ENCODE data around the gene CMTM1.
"Not testable (repeated sequence)": the region's sequence is repeated elsewhere in the genome, so short reads cannot be mapped to it uniquely, and the experiment has no call there.

CMTM1 gene

DNA sequence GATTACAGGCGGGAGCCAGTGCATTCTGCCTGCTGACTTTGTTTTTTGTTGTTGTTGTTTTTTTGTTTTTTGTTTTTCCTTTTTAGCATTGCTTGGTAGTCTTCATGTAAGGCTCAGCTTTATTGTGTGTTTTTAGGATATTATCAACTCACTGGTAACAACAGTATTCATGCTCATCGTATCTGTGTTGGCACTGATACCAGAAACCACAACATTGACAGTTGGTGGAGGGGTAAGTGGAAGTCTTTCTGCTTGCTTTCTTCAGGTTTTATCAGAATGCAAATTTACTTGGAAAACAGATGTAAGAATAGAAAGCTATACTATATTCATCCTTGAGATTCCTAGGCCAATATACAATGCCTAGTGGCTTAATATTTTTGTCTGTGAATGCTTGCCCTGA lies 3.3 kb upstream of the CMTM1 start:
- DNase-seq, result no peak
- Histone ChIP-seq H3K27ac (no peak overlapping the region), H3K9me3 (no peaks in the 10 kb centered on the region), H3K27me3 (no peaks in the 10 kb centered on the region), H3K4me1 (no peaks in the 10 kb centered on the region), H3K36me3 (peaks cover 12 to 50% (median 21%) of the 10 kb centered on the region in 3 donors), H3K4me3 (no peak overlapping the region)
- intact Hi-C loops (cut with DNase I; ENCODE audit: low total_unique reads), result no loop called here
- TF ChIP-seq, protein P1, sequence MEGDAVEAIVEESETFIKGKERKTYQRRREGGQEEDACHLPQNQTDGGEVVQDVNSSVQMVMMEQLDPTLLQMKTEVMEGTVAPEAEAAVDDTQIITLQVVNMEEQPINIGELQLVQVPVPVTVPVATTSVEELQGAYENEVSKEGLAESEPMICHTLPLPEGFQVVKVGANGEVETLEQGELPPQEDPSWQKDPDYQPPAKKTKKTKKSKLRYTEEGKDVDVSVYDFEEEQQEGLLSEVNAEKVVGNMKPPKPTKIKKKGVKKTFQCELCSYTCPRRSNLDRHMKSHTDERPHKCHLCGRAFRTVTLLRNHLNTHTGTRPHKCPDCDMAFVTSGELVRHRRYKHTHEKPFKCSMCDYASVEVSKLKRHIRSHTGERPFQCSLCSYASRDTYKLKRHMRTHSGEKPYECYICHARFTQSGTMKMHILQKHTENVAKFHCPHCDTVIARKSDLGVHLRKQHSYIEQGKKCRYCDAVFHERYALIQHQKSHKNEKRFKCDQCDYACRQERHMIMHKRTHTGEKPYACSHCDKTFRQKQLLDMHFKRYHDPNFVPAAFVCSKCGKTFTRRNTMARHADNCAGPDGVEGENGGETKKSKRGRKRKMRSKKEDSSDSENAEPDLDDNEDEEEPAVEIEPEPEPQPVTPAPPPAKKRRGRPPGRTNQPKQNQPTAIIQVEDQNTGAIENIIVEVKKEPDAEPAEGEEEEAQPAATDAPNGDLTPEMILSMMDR (IDR thresholded peaks at IDR 0.05), result no peak

DNA sequence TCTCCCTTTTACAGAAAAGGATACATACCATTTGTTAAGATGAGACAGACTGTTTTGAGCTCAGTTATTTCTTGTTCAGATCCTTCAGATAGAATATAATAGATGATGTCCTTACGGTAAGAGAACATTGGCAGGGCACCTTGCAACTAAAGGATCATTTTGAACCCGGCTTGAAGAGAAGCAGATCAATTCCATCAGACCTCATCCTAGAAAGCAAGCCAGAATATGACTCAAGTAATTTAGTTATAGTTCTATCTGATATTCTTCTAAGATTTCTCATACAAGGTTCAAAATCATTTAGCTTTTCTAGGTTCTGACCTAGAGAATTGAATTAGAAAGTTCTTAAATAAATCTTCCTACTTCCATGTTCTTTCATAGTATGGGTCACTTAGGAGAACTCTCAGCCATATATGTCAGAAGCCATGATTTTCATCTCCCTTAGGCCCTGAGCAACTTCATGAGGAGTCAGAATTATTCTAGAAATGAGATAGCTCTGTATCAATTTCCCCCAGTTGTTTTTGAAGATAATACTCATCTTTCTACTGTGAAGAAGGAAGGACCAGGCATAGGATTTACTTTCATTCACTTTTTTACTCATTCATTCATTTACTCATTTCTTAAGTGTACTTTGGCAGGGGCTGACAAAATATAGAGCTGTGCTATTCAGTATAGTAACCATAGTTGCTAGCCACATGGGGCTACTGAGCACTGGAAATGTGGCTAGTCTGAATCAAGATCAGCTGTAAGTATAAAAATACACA lies 2.5 kb upstream of the CMTM1 start:
- Histone ChIP-seq H3K27ac (no peak overlapping the region), H3K4me1 (peaks cover 0 to 4% (median 0%) of the 10 kb centered on the region in 4 donors), H3K4me3 (no peak overlapping the region), H3K36me3 (peaks cover 12 to 44% (median 21%) of the 10 kb centered on the region in 3 donors), H3K9me3 (no peaks in the 10 kb centered on the region), H3K27me3 (no peaks in the 10 kb centered on the region)
- TF ChIP-seq, protein P1 (IDR thresholded peaks at IDR 0.05), result no peak
- no peak for DNase-seq
- intact Hi-C loops (cut with DNase I; ENCODE audit: low total_unique reads), result no loop called here

DNA sequence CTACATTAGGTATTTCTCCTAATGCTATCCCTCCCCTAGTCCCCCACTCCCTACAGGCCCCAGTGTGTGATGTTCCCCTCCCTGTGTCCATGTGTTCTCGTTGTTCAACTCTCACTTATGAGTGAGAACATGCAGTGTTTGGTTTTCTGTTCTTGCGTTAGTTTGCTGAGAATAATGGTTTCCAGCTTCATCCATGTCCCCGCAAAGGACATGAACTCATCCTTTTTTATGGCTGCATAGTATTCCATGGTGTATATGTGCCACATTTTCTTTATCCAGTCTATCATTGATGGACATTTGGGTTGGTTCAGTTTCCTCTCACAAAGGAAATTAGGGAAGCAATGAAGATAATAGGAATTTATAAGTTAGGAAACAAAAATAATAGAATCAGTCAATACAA lies 1.0 kb downstream of the CMTM1 start:
- H3K4me3 ChIP-seq, result not testable (repeated sequence)

DNA sequence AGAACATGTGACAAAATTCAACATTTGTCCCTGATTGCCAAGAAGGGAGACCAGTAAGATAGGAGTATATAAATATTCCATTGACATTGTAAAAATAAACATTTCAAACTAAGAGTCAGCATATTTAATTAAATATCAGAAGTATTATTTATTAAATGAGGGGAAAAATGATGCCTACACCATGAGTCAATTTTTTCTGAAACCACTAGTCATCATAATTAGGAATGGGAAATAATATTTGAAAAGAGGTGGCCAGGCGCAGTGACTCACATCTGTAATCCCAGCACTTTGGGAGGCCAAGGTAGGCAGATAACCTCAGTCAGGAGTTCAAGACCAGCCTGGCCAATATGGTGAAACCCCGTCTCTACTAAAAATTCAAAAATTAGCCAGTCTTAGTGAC lies 2.1 kb downstream of the CMTM1 start:
- Histone ChIP-seq H3K4me3 (no peak overlapping the region), H3K27me3 (no peaks in the 10 kb centered on the region), H3K27ac (no peak overlapping the region), H3K9me3 (no peaks in the 10 kb centered on the region), H3K4me1 (peaks cover 0 to 16% (median 0%) of the 10 kb centered on the region in 4 donors), H3K36me3 (peaks cover 12 to 32% (median 21%) of the 10 kb centered on the region in 3 donors)
- TF ChIP-seq, protein P1 (IDR thresholded peaks at IDR 0.05), result no peak
- intact Hi-C loops (cut with DNase I; ENCODE audit: low total_unique reads), result no loop called here
- DNase-seq, result no peak

More for the DNA sequence above, 1.0 kb downstream of the CMTM1 start:
- Histone ChIP-seq H3K4me1 (peaks cover 0 to 16% (median 0%) of the 10 kb centered on the region in 4 donors), H3K36me3 (peaks cover 12 to 37% (median 21%) of the 10 kb centered on the region in 3 donors)
- H3K27ac ChIP-seq; intact Hi-C loops (cut with DNase I; ENCODE audit: low total_unique reads); H3K27me3 ChIP-seq; H3K9me3 ChIP-seq; DNase-seq: not testable (repeated sequence)

DNA sequence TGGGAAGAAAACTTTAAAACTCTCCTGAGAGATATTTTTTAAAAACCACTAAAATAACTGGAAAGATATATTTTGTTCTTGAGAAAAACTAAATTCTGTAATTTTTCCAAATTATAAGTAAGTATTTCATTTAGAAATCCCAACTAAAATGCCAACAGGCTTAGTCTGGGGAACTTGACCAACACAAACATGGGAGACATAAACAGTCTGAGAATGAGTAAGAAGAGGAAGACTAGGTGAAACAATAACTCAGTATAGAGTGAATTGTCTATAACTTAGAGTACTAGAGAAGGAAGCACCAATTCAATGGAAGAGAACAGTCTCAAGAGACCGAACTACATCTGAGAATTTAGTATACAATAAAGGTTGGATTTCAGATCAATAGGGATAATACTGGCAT lies 2.9 kb downstream of the CMTM1 start:
- DNase-seq, result no peak
- TF ChIP-seq, protein P1 (IDR thresholded peaks at IDR 0.05), result no peak
- H3K27me3 ChIP-seq, result no peaks in the 10 kb centered on the region

DNA sequence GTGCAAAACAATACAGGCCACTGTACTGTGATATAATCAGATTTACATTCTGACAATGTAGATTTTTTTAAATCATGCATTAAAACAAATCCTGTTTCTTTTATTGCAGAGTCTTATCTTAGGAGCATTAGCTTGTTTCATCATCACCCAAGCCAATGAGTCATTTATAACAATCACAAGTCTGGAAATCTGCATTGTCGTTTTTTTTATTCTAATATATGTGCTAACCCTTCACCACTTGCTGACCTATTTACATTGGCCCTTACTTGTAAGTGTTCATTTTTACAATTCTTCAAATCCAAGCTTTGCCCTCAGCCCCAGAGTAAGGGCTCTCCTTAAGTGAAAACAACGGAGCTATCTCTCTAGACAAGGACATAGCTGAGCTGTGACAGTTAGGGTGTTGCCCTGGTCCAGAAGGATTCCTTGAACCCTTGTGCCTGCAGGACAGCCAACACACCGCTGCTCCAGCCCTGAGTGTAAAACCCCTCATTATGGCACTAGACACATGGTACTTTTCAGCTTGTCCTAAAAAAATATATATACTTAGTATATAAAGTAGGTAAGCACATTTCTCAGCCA lies 3.7 kb downstream of the CMTM1 start:
- H3K4me1 ChIP-seq, result peaks cover 0 to 16% (median 0%) of the 10 kb centered on the region in 4 donors
- peaks cover 12 to 18% (median 17%) of the 10 kb centered on the region in 3 donors for H3K36me3 ChIP-seq
- no peak overlapping the region for H3K4me3 ChIP-seq
- H3K27ac ChIP-seq, result no peak overlapping the region
- H3K9me3 ChIP-seq, result no peaks in the 10 kb centered on the region
- intact Hi-C loops (cut with DNase I; ENCODE audit: low total_unique reads), result no loop called here
- DNase-seq, result no peak
- H3K27me3 ChIP-seq, result no peaks in the 10 kb centered on the region
- TF ChIP-seq, protein P1 (IDR thresholded peaks at IDR 0.05), result no peak

More for the DNA sequence above, 2.9 kb downstream of the CMTM1 start:
- Histone ChIP-seq H3K4me1 (peaks cover 0 to 16% (median 0%) of the 10 kb centered on the region in 4 donors), H3K9me3 (no peaks in the 10 kb centered on the region), H3K36me3 (peaks cover 12 to 24% (median 21%) of the 10 kb centered on the region in 3 donors), H3K27ac (no peak overlapping the region), H3K4me3 (no peak overlapping the region)
- intact Hi-C loops (cut with DNase I; ENCODE audit: low total_unique reads), result no loop called here

All from tibial artery (tissue), 4 donors.